Activated CD8-positive, alpha-beta memory T cell treated with anti-CD3 and anti-CD28 coated beads, Interleukin-2, amount 10 ng/mL, durations not matched to agents 7 days and 5 days (primary cell): Measurements from ENCODE around the gene MCMBP. TPM values are rescaled to one million over a fixed set of nuclear protein-coding genes. Genes with fewer than 3 reads are reported as not detected.

Experiments used
- ATAC-seq: fragments of 150-1000 bp; cut with Tn5 transposase; one replicate; pipeline ENCODE4 v1.10.0; 2021; ENCODE audit warnings: moderate library complexity
- CTCF ChIA-PET: fragments of 350-600 bp; sonication (Branson Sonifier 250); formaldehyde crosslinking; loops from one replicate; lab custom pipeline; 2021; ENCODE audit warnings: antibody characterized with exemption; lab: Charles Lee
- DNase-seq: peaks from one replicate; pipeline ENCODE4 v3.0.0-alpha.2; 2020
- H3K27ac Mint-ChIP-seq: one replicate; pipeline ENCODE4 v1.8.0; 2021; ENCODE audit warnings: mild to moderate bottlenecking, mixed read lengths
- H3K27me3 Mint-ChIP-seq: one replicate; pipeline ENCODE4 v1.8.0; 2021; ENCODE audit warnings: mixed read lengths
- H3K36me3 Mint-ChIP-seq: one replicate; pipeline ENCODE4 v1.8.0; 2021; ENCODE audit warnings: mild to moderate bottlenecking, mixed read lengths
- H3K4me1 Mint-ChIP-seq: one replicate; pipeline ENCODE4 v1.8.0; 2021; ENCODE audit warnings: mixed read lengths
- H3K4me3 Mint-ChIP-seq: one replicate; pipeline ENCODE4 v1.8.0; 2021; ENCODE audit warnings: mild to moderate bottlenecking, moderate library complexity, mixed read lengths
- H3K9me3 Mint-ChIP-seq: one replicate; pipeline ENCODE4 v1.8.0; 2022; ENCODE audit warnings: low read depth, mixed read lengths
- total RNA-seq, 2 experiments: library from RNA; stranded (reverse); gene quantifications; one replicate each; pipeline ENCODE4 v1.2.3, GENCODE V29; 2021

The MCMBP gene
- total RNA-seq, 2 experiments from 2014 or later: 91.4 to 118 TPM

GRCh38 chr10:119845656-119846055 is 27.0 kb downstream of the MCMBP start:
- no peaks in the 10 kb centered on the region for H3K4me1 Mint-ChIP-seq
- CTCF ChIA-PET: no interaction called here
- H3K9me3 Mint-ChIP-seq: no peaks in the 10 kb centered on the region
- no peaks in the 10 kb centered on the region for H3K27me3 Mint-ChIP-seq
- no peak overlapping the region for H3K27ac Mint-ChIP-seq
- peaks cover 74% of the 10 kb centered on the region for H3K36me3 Mint-ChIP-seq
- DNase-seq (no peak), ATAC-seq (no peak)
- H3K4me3 Mint-ChIP-seq: no peak overlapping the region

- ATAC-seq: peak; percentile 84
- Mint-ChIP-seq H3K27ac (peak overlapping the region; percentile 64), H3K27me3 (no peaks in the 10 kb centered on the region), H3K4me1 (peaks cover 32% of the 10 kb centered on the region), H3K9me3 (peaks cover 2% of the 10 kb centered on the region), H3K4me3 (no peak overlapping the region), H3K36me3 (peaks cover 80% of the 10 kb centered on the region)
- DNase-seq: no peak
- CTCF ChIA-PET: no interaction called here
Measured at GRCh38 chr10:119834188-119834587, 38.5 kb downstream of the MCMBP start.

- Mint-ChIP-seq H3K27ac (peak overlapping the region; percentile 53), H3K36me3 (peaks cover 76% of the 10 kb centered on the region), H3K4me1 (peaks cover 32% of the 10 kb centered on the region), H3K27me3 (no peaks in the 10 kb centered on the region), H3K4me3 (no peak overlapping the region), H3K9me3 (peaks cover 2% of the 10 kb centered on the region)
- DNase-seq (no peak), ATAC-seq (no peak)
- CTCF ChIA-PET: no interaction called here
Measured at GRCh38 chr10:119832951-119833350, 39.7 kb downstream of the MCMBP start.

GRCh38 chr10:119831656-119832055 is 41.0 kb downstream of the MCMBP start:
- Mint-ChIP-seq H3K9me3 (peaks cover 2% of the 10 kb centered on the region), H3K36me3 (peaks cover 74% of the 10 kb centered on the region), H3K27ac (no peak overlapping the region), H3K4me1 (peaks cover 24% of the 10 kb centered on the region), H3K27me3 (no peaks in the 10 kb centered on the region), H3K4me3 (no peak overlapping the region)
- ATAC-seq: no peak
- CTCF ChIA-PET: interaction anchor here (1.0 to 1.1 kb wide), 2 partner anchors 28 to 81 kb away, joined by 3 read pairs; no protein-coding TSS in a partner anchor
- no peak for DNase-seq

- CTCF ChIA-PET: interaction anchor here (1.1 kb wide), 1 partner anchor 80 kb away, joined by 3 read pairs; no protein-coding TSS in a partner anchor
- no peak for ATAC-seq
- no peak for DNase-seq
- Mint-ChIP-seq H3K27me3 (no peaks in the 10 kb centered on the region), H3K4me1 (peaks cover 18% of the 10 kb centered on the region), H3K27ac (no peak overlapping the region), H3K36me3 (peaks cover 66% of the 10 kb centered on the region), H3K9me3 (peaks cover 2% of the 10 kb centered on the region), H3K4me3 (no peak overlapping the region)
Measured at GRCh38 chr10:119830851-119831250, 41.8 kb downstream of the MCMBP start.

GRCh38 chr10:119829429-119829828 is 43.2 kb downstream of the MCMBP start:
- Mint-ChIP-seq H3K9me3 (peaks cover 2% of the 10 kb centered on the region), H3K4me3 (no peak overlapping the region), H3K4me1 (peaks cover 9% of the 10 kb centered on the region), H3K27ac (no peak overlapping the region), H3K36me3 (peaks cover 52% of the 10 kb centered on the region), H3K27me3 (no peaks in the 10 kb centered on the region)
- ATAC-seq (no peak), DNase-seq (no peak)
- CTCF ChIA-PET: no interaction called here

- Mint-ChIP-seq H3K27ac (no peak overlapping the region), H3K4me3 (no peak overlapping the region), H3K4me1 (no peaks in the 10 kb centered on the region), H3K36me3 (peaks cover 36% of the 10 kb centered on the region), H3K9me3 (no peaks in the 10 kb centered on the region), H3K27me3 (no peaks in the 10 kb centered on the region)
- CTCF ChIA-PET: interaction anchor here (1.5 kb wide), 1 partner anchor 77 kb away, joined by 3 read pairs; no protein-coding TSS in a partner anchor
- no peak for ATAC-seq
- no peak for DNase-seq
Measured at GRCh38 chr10:119827430-119827829, 45.2 kb downstream of the MCMBP start.

GRCh38 chr10:119826771-119827170 is 45.9 kb downstream of the MCMBP start:
- Mint-ChIP-seq H3K9me3 (no peaks in the 10 kb centered on the region), H3K27ac (no peak overlapping the region), H3K4me1 (no peaks in the 10 kb centered on the region), H3K36me3 (peaks cover 30% of the 10 kb centered on the region), H3K27me3 (no peaks in the 10 kb centered on the region), H3K4me3 (no peak overlapping the region)
- ATAC-seq (no peak), DNase-seq (no peak)
- CTCF ChIA-PET: interaction anchor here (1.5 kb wide), 1 partner anchor 76 kb away, joined by 3 read pairs; no protein-coding TSS in a partner anchor

- Mint-ChIP-seq H3K27me3 (no peaks in the 10 kb centered on the region), H3K9me3 (no peaks in the 10 kb centered on the region), H3K27ac (no peak overlapping the region), H3K36me3 (peaks cover 16% of the 10 kb centered on the region), H3K4me3 (no peak overlapping the region), H3K4me1 (no peaks in the 10 kb centered on the region)
- no peak for DNase-seq
- no peak for ATAC-seq
- CTCF ChIA-PET: interaction anchor here (0.8 kb wide), 1 partner anchor 74 kb away, joined by 3 read pairs; no protein-coding TSS in a partner anchor
Measured at GRCh38 chr10:119824299-119824698, 48.3 kb downstream of the MCMBP start.

- no peak overlapping the region for H3K27ac Mint-ChIP-seq
- no peak for DNase-seq
- H3K4me3 Mint-ChIP-seq: no peak overlapping the region
- no peaks in the 10 kb centered on the region for H3K4me1 Mint-ChIP-seq
- H3K9me3 Mint-ChIP-seq: no peaks in the 10 kb centered on the region
- no peaks in the 10 kb centered on the region for H3K27me3 Mint-ChIP-seq
- CTCF ChIA-PET: no interaction called here
- H3K36me3 Mint-ChIP-seq: peaks cover 5% of the 10 kb centered on the region
- ATAC-seq: no peak
Measured at GRCh38 chr10:119821182-119821581, 51.5 kb downstream of the MCMBP start.

GRCh38 chr10:119818889-119819270 is 53.8 kb downstream of the MCMBP start:
- Mint-ChIP-seq H3K27ac (no peak overlapping the region), H3K9me3 (no peaks in the 10 kb centered on the region), H3K27me3 (no peaks in the 10 kb centered on the region), H3K4me3 (no peak overlapping the region), H3K36me3 (peaks cover 10% of the 10 kb centered on the region), H3K4me1 (peaks cover 6% of the 10 kb centered on the region)
- CTCF ChIA-PET: no interaction called here
- ATAC-seq (no peak), DNase-seq (no peak)

- Mint-ChIP-seq H3K4me3 (no peak overlapping the region), H3K9me3 (no peaks in the 10 kb centered on the region), H3K27ac (no peak overlapping the region), H3K4me1 (peaks cover 6% of the 10 kb centered on the region), H3K27me3 (no peaks in the 10 kb centered on the region), H3K36me3 (peaks cover 12% of the 10 kb centered on the region)
- no peak for ATAC-seq
- no peak for DNase-seq
- CTCF ChIA-PET: no interaction called here
Measured at GRCh38 chr10:119817991-119818888, 54.4 kb downstream of the MCMBP start.

- Mint-ChIP-seq H3K9me3 (no peaks in the 10 kb centered on the region), H3K4me1 (peaks cover 6% of the 10 kb centered on the region), H3K27ac (no peak overlapping the region), H3K36me3 (peaks cover 12% of the 10 kb centered on the region), H3K4me3 (no peak overlapping the region), H3K27me3 (no peaks in the 10 kb centered on the region)
- DNase-seq (no peak), ATAC-seq (peak; percentile 9)
- CTCF ChIA-PET: interaction anchor here (1.5 kb wide), 1 partner anchor 13 kb away, joined by 7 read pairs; no protein-coding TSS in a partner anchor
Measured at GRCh38 chr10:119815671-119816070, 57.0 kb downstream of the MCMBP start.

GRCh38 chr10:119812684-119813083 is 60.0 kb downstream of the MCMBP start:
- CTCF ChIA-PET: interaction anchor here (0.7 kb wide), 1 partner anchor 123 kb away, joined by 3 read pairs; no protein-coding TSS in a partner anchor
- ATAC-seq: no peak
- no peak for DNase-seq
- no peak overlapping the region for H3K27ac Mint-ChIP-seq
- H3K27me3 Mint-ChIP-seq: no peaks in the 10 kb centered on the region
- H3K36me3 Mint-ChIP-seq: peaks cover 13% of the 10 kb centered on the region
- peaks cover 14% of the 10 kb centered on the region for H3K4me1 Mint-ChIP-seq
- H3K4me3 Mint-ChIP-seq: no peak overlapping the region
- no peaks in the 10 kb centered on the region for H3K9me3 Mint-ChIP-seq
